Measurements from ENCODE around the gene CTSV.

- TF ChIP-seq CTCF (optimal IDR thresholded peaks at IDR 0.05 in 1 of 3, IDR thresholded peaks at IDR 0.05 in 1 of 3, conservative IDR thresholded peaks at IDR 0.05 in 1 of 3; ENCODE audit: extremely low read depth in 1 of 3, insufficient read depth in 2 of 3, low read length in 3 of 3) (no peak), EZH2 (IDR thresholded peaks at IDR 0.05; ENCODE audit: low read length) (no peak)
Observed at GRCh38 chr9:97053717-97054116, 14.8 kb upstream of the CTSV start.
